CD4-positive, alpha-beta T cell (primary cell): ENCODE measurements around the gene SLC39A10. TPM values are rescaled to one million over a fixed set of nuclear protein-coding genes. Genes with fewer than 3 reads are reported as not detected.

Experiments used
- ATAC-seq: fragments of 200-7000 bp; cut with Tn5 transposase; one replicate; pipeline ENCODE4 v1.10.0; 2022; ENCODE audit warnings: mild to moderate bottlenecking; ENCODE audit not compliant: poor library complexity
- CTCF ChIA-PET: fragments of 350-600 bp; sonication (Branson Sonifier 250); formaldehyde crosslinking; loops from one replicate; lab custom pipeline; 2021; ENCODE audit warnings: antibody characterized with exemption, inconsistent platforms; lab: Charles Lee
- POLR2A ChIA-PET: fragments of 350-600 bp; sonication (Branson Sonifier 250); formaldehyde crosslinking; loops from one replicate; lab custom pipeline; 2021; ENCODE audit warnings: antibody characterized with exemption, inconsistent platforms; lab: Charles Lee
- DNase-seq, 14 experiments: peaks; one replicate each; pipeline ENCODE4 v3.0.0-alpha.2; 2013 to 2020; ENCODE audit warnings: mixed read lengths in 2 of 14
- H3K27ac ChIP-seq, 2 donors: one replicate each; pipeline versions ENCODE4 v1.5.1 to v1.7.0; 2013; ENCODE audit warnings: low read length in 2 of 2, low read depth in 1 of 2, mild to moderate bottlenecking in 1 of 2
- H3K27me3 ChIP-seq, 2 experiments: 1 replicate in 1 of 2; 2 replicates in 1 of 2; pipeline versions ENCODE4 v1.6.1 to v1.7.0; 2013; ENCODE audit warnings: low read length in 2 of 2, control low read depth in 1 of 2, mild to moderate bottlenecking in 1 of 2, moderate library complexity in 1 of 2; ENCODE audit not compliant: insufficient read depth in 2 of 2, control insufficient read depth in 1 of 2
- H3K36me3 ChIP-seq: one replicate; pipeline ENCODE4 v1.6.1; 2013; ENCODE audit warnings: low read length, control low read depth; ENCODE audit not compliant: insufficient read depth
- H3K4me1 ChIP-seq: one replicate; pipeline ENCODE4 v1.6.1; 2013; ENCODE audit warnings: low read length, control low read depth; ENCODE audit not compliant: insufficient read depth
- H3K4me3 ChIP-seq: one replicate; pipeline ENCODE4 v1.5.1; 2013; ENCODE audit warnings: mild to moderate bottlenecking, low read length, moderate library complexity
- H3K9me3 ChIP-seq, 2 experiments: 1 replicate in 1 of 2; 2 replicates in 1 of 2; pipeline versions ENCODE4 v1.6.1 to v1.7.0; 2013; ENCODE audit warnings: low read length in 2 of 2, mild to moderate bottlenecking in 2 of 2, control low read depth in 1 of 2, moderate library complexity in 1 of 2; ENCODE audit not compliant: control insufficient read depth in 1 of 2, insufficient read depth in 1 of 2
- H3K27ac Mint-ChIP-seq: one replicate; pipeline ENCODE4 v1.8.0; 2020; ENCODE audit warnings: mixed read lengths
- H3K27me3 Mint-ChIP-seq: one replicate; pipeline ENCODE4 v1.8.0; 2021; ENCODE audit warnings: mixed read lengths
- H3K36me3 Mint-ChIP-seq: one replicate; pipeline ENCODE4 v1.8.0; 2021; ENCODE audit warnings: low read depth, mixed read lengths
- H3K4me1 Mint-ChIP-seq: one replicate; pipeline ENCODE4 v1.8.0; 2021; ENCODE audit warnings: low read depth, mixed read lengths
- H3K4me3 Mint-ChIP-seq: one replicate; pipeline ENCODE4 v1.8.0; 2020; ENCODE audit warnings: mild to moderate bottlenecking, mixed read lengths
- H3K9me3 Mint-ChIP-seq: one replicate; pipeline ENCODE4 v1.8.0; 2020; ENCODE audit warnings: mixed read lengths
- CTCF ChIP-seq: fragments of 200-600 bp; IDR thresholded peaks from one replicate; pipeline ENCODE4 v1.8.0; 2022; ENCODE audit warnings: antibody characterized with exemption, mild to moderate bottlenecking
- intact Hi-C, 2 experiments: fragments of 100-400 bp; cut with DNase I in 1 of 2; cut with micrococcal nuclease in 1 of 2; formaldehyde crosslinking; loops; one replicate each; pipeline versions ENCODE4 v1.15.1 to v1.9.0; 2023 to 2025; cut with DNase I, micrococcal nuclease
- total RNA-seq, 174 experiments: library from RNA in 2 of 174; stranded (reverse) in 2 of 174; gene quantifications; one replicate each; pipeline ENCODE4 v1.2.3 and lab custom pipeline; 2021 to 2026

SLC39A10 gene
- total RNA-seq, 2 experiments from 2014 or later, result 38.2 to 39.4 TPM

GRCh38 chr2:195737511-195738325 lies 80.7 kb downstream of the SLC39A10 start:
- no peaks in the 10 kb centered on the region for H3K27me3 Mint-ChIP-seq
- ATAC-seq (no peak), DNase-seq (no peak)
- intact Hi-C loops, result no loop called here
- Histone ChIP-seq H3K4me3 (no peak overlapping the region), H3K36me3 (peaks cover 28% of the 10 kb centered on the region), H3K9me3 (no peaks in the 10 kb centered on the region), H3K4me1 (no peaks in the 10 kb centered on the region), H3K27me3 (no peaks in the 10 kb centered on the region), H3K27ac (no peak overlapping the region)
- H3K4me1 Mint-ChIP-seq, result no peaks in the 10 kb centered on the region
- peaks cover 8% of the 10 kb centered on the region for H3K9me3 Mint-ChIP-seq
- no peak for TF ChIP-seq CTCF
- CTCF ChIA-PET, result no interaction called here
- POLR2A ChIA-PET, result no interaction called here
- H3K27ac Mint-ChIP-seq, result no peak overlapping the region
- peaks cover 96% of the 10 kb centered on the region for H3K36me3 Mint-ChIP-seq
- no peak overlapping the region for H3K4me3 Mint-ChIP-seq

GRCh38 chr2:195741191-195741590 lies 84.2 kb downstream of the SLC39A10 start:
- Mint-ChIP-seq H3K27me3 (no peaks in the 10 kb centered on the region), H3K9me3 (peaks cover 12% of the 10 kb centered on the region), H3K4me1 (no peaks in the 10 kb centered on the region), H3K27ac (no peak overlapping the region), H3K36me3 (peaks cover 75% of the 10 kb centered on the region), H3K4me3 (no peak overlapping the region)
- H3K4me1 ChIP-seq, result no peaks in the 10 kb centered on the region
- no peak overlapping the region for H3K27ac ChIP-seq
- no peak overlapping the region for H3K4me3 ChIP-seq
- POLR2A ChIA-PET, result no interaction called here
- H3K9me3 ChIP-seq, result peaks cover 0 to 8% of the 10 kb centered on the region in 2 experiments
- intact Hi-C loops, result no loop called here
- H3K27me3 ChIP-seq, result no peaks in the 10 kb centered on the region
- TF ChIP-seq CTCF, result no peak
- DNase-seq (no peak), ATAC-seq (no peak)
- H3K36me3 ChIP-seq, result peaks cover 12% of the 10 kb centered on the region
- CTCF ChIA-PET, result no interaction called here

- Histone ChIP-seq H3K27ac (no peak overlapping the region), H3K4me1 (no peaks in the 10 kb centered on the region), H3K27me3 (no peaks in the 10 kb centered on the region), H3K9me3 (peaks cover 14 to 19% of the 10 kb centered on the region in 2 experiments), H3K36me3 (no peaks in the 10 kb centered on the region), H3K4me3 (no peak overlapping the region)
- no peak for TF ChIP-seq CTCF
- ATAC-seq, result no peak
- no peak overlapping the region for H3K27ac Mint-ChIP-seq
- POLR2A ChIA-PET, result no interaction called here
- CTCF ChIA-PET, result no interaction called here
- no peaks in the 10 kb centered on the region for H3K4me1 Mint-ChIP-seq
- DNase-seq, result no peak
- intact Hi-C loops, result no loop called here
- no peaks in the 10 kb centered on the region for H3K36me3 Mint-ChIP-seq
- no peaks in the 10 kb centered on the region for H3K9me3 Mint-ChIP-seq
- H3K4me3 Mint-ChIP-seq, result no peak overlapping the region
- no peaks in the 10 kb centered on the region for H3K27me3 Mint-ChIP-seq
Observed at GRCh38 chr2:195756218-195756942, 99.4 kb downstream of the SLC39A10 start.
